GM18951 (cell line): ENCODE data around the gene ZMAT5.

Experiments
- POLR2A ChIP-seq: IDR thresholded peaks from 4 replicates; pipeline ENCODE4 v1.6.1; 2011; ENCODE audit warnings: mild to moderate bottlenecking; ENCODE audit not compliant: insufficient read length, insufficient read depth; ENCODE audit errors: extremely low read depth
- in situ Hi-C: fragments of 300-500 bp; cut with MboI; formaldehyde crosslinking; loops from one replicate; pipeline ENCODE4 v1.12.0; 2022; ENCODE audit warnings: low sequenced_read_pairs, mixed read lengths, inconsistent platforms; ENCODE audit not compliant: unreplicated experiment

ZMAT5 gene

DNA sequence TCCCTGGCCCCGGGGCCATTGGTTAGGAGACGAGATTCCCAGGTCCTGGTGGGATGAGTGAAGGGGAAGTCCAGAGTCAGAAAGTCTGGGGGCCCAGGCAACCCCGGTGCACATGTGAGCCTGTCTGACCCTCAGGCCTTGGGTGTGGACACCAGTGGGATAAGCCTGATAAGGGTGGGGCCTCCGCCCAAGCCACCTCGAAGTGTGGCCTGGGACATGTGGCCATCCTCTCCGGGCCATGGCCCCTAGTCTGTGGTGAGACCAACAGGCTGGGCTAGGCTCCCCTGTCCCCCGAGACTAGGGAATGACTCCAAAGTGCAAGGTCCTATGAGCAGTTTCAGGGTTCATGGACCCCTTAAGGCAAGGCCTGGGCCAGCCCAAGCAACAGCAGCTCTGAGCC, 40.7 kb downstream of the ZMAT5 start:
- in situ Hi-C loops = no loop called here

DNA sequence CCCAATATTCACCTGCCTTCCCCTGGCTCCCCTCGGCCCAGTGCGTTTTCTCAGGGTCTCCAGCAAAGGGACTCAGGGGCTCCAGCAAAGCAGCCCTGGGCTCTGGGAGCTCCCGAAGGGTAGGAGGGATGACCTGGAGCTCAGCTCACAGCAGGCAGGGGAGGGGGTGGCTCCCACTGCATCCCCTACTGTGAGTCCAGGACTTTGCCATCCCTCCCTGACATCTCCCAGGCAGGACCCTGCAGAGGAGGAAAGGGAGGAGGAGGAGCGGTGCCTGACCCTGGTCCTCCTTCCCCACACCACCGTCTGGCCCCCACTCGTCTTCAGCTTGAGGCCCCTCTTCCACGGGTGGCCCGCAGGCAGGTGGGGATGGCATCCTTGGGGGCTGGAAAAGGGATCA, 42.0 kb downstream of the ZMAT5 start:
- in situ Hi-C loops = no loop called here
- no peak for TF ChIP-seq POLR2A

More for the DNA sequence above, 40.7 kb downstream of the ZMAT5 start:
- TF ChIP-seq POLR2A = no peak

DNA sequence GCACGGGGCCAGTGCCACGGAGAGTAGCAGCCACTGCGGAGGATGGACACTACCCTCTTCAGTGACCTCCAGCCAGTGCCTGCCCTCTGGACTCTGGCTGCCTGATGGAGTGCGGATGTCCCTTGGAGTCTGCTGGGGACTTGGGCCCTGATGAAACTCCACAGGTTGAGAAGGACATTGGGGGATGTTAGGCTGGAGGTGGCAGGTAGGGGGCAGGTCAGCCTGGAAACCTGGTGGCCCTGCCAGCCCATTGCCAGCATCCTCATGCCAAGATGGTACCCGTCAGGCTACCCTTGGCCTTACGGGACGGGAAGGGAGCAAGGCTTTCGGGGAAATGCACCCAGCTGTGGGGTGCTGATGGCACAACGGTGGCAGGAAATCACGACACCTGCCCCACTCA, 43.0 kb downstream of the ZMAT5 start:
- no peak for TF ChIP-seq POLR2A
- in situ Hi-C loops = no loop called here

DNA sequence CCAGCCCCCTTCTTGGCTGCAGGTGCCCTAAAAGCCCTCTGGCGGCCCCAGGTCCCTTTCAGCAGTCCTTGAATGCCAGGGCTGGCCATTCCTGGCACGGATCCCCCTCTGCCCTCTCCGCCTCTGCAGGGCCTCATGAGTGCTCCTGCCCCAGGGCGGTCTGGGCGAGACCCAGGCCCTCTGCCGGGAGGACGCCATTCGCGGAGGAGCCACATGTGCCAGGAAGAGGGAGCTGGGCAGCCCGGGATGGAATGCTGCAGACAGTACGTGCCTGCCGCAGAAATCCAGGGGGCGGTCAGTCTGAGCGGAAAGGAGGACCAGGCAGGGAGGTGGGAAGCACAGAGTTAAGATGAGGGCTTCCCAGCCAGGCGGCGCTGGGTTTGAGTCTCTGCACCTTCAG, 44.2 kb downstream of the ZMAT5 start:
- in situ Hi-C loops = no loop called here
- no peak for TF ChIP-seq POLR2A

DNA sequence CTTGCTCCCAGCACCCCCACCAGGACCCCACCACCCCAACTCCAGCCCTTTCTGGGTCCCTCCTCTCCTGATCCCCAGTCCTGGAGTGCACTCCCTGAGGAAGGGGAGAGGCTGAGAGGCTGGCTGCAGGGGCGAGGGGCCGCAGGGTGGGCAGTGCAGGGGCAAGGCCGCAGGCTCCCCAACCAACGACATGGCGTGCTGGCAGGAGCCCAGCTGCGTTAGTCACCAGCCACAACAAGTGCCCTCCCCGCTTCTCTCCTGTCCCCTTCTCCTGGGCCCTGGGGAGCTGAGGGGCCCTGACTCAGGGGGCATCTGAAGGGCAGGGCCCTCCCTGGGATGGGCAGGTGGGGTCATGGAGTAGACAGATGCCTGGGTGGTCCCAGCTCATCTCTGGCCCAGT, 44.7 kb downstream of the ZMAT5 start:
- no peak for TF ChIP-seq POLR2A
- in situ Hi-C loops = no loop called here

DNA sequence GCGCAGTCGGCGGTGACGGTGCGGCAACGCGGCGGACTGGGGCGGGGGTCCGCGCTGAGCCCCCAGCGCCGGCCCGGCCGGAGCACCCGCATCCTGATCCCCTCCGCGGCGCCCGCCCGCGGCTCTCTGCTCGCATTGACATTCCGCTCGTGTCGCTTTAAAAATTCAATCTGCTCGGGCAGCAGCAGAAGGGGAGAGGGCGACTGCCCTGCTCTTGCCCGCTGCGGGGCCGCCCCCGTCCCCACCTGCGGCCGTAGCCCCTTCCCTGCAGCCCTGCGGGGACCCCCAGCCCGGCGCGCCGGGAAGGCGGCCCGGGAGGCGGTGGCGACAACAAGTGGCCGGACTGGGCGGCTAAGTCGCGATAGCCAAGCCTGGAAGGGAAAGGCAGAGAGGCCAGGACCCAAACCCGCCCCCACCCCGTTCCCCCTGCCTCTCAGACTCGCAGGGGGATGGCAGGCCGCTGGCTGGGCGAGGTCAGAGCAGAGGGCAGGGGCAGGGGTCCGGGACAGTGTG, 45.9 kb downstream of the ZMAT5 start:
- in situ Hi-C loops = no loop called here

DNA sequence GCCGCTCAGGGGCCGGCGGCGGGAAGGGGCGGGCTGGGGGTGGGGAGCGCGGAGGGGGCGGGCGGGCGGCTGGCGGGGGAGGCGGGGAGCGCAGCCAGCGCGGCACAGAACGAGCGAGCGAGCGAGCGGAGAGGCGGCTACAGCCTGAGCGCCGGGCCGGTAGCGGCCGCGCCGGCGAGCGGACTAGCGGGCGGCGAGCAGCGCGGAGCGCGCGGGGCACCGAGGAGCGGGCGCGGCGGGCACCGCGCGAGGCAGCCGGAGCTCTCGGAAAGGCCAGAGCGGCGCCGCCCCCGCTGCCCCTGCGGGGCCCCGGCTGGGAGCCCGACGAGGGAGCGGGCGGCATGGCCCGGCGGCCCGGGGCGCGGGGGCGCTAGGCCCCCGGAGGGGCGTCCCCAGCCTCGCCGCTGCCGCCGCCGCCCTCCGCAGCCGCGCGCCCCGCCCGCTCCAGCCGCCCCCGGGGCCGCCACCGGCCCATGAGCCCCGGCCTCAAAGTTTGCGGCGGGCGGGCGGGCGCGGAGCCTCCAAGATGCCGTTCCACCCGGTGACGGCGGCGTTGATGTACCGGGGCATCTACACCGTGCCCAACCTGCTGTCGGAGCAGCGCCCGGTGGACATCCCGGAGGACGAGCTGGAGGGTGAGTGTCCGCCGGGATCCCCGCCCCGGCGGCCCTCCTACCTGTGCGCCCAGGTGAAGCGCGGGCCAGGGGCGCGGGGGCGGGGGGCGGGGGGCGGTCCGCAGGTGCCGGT, 46.7 kb downstream of the ZMAT5 start, which contains the start of gene CABP7:
Gene CABP7, plus strand, starts transcription at position 105 of the 747 bp plus-strand sequence. Its CDS starts 422 bp downstream, at position 527.
- TF ChIP-seq POLR2A = no peak
- in situ Hi-C loops = no loop called here

More for the DNA sequence above, 45.9 kb downstream of the ZMAT5 start:
- no peak for TF ChIP-seq POLR2A

DNA sequence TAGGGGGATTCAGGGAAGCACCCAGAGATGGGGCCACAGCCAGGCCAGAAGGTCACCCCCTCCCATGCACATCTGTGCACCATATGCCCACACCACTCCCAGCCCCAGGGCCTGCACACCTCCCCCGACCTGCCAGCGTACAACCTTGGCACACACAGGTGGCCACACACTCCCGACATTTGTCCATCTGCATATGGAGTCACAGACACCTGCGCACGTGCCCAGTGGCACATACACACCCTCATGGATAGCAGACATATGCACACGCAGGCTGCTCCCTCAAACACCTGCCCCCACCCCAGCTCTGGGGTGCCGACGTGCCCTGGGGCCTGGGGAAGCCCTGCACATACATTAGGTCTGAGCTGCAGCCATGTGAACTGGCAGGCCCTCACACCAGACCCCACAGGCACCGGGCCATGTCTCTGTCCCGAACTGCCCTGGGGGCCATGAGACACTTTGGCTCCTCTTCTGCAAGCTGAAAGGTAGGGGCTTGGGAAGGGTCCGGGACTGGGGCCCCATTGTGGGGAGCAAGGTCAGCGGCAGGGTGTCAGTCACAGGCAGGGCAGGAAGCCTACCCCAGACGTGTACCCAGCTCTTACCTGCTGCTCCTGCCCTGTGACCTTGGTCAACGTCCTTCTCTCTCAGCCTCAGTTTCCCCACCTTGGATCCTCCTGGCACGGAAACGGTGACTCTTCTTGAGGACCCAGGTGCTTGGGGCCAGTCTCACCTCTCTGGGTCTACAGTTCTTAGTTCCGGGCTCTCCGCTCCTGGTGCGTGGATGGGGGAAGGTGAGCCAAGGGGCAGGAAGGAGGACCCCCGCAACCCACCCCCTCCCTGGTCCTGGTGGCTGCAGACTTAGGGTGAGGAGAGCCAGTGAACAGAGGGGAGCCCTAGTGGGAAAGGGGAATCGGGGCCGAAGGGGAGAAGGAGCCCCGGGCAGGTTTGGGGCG, 47.6 kb downstream of the ZMAT5 start:
- in situ Hi-C loops = no loop called here
- TF ChIP-seq POLR2A = no peak

DNA sequence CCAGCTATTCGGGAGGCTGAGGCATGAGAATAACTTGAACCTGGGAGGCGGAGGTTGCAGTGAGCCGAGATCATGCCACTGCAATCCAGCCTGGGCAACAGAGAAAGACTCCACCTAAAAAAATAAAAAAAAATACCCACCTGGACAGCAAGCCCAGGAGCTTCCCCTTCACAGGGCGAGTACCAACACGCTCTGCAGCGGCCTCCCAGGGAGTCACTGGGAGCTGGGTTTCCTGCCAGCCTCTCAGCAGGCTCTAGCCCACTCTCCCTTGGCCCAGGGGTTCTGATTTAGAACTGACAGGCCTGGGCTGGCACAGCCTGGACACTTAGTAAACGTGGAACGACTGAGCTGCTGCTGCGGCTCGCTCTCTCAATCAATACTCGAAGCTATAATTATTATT, 49.0 kb downstream of the ZMAT5 start:
- in situ Hi-C loops = no loop called here

DNA sequence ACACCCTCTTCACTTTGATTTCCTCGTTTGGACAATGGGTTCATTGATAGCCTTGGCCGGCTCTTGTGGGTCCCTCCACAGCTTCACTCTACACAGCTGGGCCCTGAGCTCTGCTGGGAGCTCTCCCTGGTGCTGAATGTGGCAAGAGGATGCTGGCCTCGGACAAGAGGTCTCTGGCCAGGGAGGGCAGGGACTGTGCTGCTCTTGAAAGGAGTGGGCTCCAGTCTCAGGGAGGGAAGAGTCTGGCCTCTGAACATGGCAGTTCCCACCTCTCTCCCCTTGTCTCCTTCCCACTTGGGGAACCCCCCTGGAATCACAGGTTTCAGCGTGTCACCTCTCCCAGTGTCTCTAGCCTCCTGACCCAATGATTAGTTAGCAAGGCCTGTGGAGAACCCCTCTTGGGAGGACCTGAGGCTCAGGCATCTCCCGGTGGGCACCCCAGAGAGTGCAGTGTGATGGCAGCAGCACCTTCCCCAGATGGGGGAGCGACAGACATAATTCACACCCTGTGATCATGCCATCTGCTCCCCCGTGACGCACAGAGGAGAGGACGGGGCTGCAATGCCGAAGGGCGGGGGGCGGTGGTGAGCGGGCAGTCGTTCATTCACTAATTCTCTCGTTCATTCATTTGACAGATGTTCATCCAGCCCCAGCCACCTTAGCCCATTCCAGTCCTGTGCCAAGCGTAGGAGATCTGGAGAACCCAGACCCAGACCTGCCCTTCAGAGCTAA, 49.8 kb downstream of the ZMAT5 start:
- no peak for TF ChIP-seq POLR2A
- in situ Hi-C loops = no loop called here

More for the DNA sequence above, 49.0 kb downstream of the ZMAT5 start:
- TF ChIP-seq POLR2A = no peak

DNA sequence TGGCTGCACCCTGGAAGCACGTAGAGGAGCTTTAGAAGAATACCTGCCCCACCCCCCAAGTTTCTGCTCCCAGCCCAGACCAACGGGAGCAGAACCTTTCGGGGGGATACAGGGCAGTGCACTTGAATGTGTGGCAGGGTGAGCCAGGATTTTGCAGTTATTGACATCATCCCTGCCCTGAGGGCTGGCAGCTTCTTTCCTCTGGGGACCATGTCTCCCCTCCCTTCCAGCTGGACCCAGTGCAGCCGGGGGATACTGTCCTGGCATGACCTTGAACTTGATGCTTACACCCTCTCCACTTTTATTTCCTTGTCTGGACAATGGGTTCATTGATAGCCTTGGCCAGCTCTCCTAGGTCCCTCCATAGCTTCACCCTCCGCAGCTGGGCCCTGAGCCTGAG, 51.1 kb downstream of the ZMAT5 start:
- in situ Hi-C loops = no loop called here
- no peak for TF ChIP-seq POLR2A

DNA sequence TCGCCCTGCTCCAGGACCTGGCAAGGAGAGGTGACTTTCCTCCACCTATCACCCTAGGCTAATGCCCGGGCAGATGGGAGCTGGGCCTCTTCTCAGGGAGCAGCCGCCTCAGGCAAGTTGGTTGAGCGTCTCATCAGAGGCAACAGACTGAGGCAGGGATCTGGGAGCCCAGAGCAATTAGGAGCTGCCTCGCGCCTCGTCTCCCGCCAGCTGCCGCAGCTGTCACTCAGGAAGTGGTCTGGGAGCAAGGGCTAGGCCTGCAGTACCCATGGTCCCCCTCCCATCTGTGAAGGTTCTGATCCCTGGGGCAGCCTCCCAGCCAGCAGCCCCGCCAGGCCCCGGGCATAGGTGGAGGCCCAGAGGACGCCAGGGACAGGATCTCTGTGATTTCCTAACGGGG, 51.6 kb downstream of the ZMAT5 start:
- no peak for TF ChIP-seq POLR2A
- in situ Hi-C loops = no loop called here
